HCT116 (cell line): ENCODE measurements around the gene TPK1. TPM values are rescaled to one million over a fixed set of nuclear protein-coding genes. Genes with fewer than 3 reads are reported as not detected.
"Not testable (repeated sequence)": the region's sequence is repeated elsewhere in the genome, so short reads cannot be mapped to it uniquely, and the experiment has no call there.

Experiments
- ATAC-seq: fragments of 200-7000 bp; cut with Tn5 transposase; 2 replicates; pipeline ENCODE4 v1.9.1; 2020; ENCODE audit warnings: mild to moderate bottlenecking, moderate library complexity
- BruUV-seq: library from RNA; stranded (reverse); fragments of 400-500 nt; replicated peaks from 2 replicates; lab custom pipeline; 2021; lab: Mats Ljungman, UMichigan
- CTCF ChIA-PET: fragments of 300-600 bp; sonication (Branson Sonifier 250); formaldehyde crosslinking; loops from one replicate; lab custom pipeline; 2021; ENCODE audit warnings: antibody characterized with exemption; lab: Charles Lee
- POLR2A ChIA-PET: fragments of 300-600, 350-600 bp; sonication (Branson Sonifier 250); formaldehyde crosslinking; loops from one replicate; lab custom pipeline; 2021; ENCODE audit warnings: antibody characterized with exemption; lab: Charles Lee
- RAD21 ChIA-PET, 2 experiments: fragments of 300-600 bp; sonication (Branson Sonifier 250); formaldehyde crosslinking; loops; one replicate each; lab custom pipeline; 2023; ENCODE audit warnings: low total read pairs in 2 of 2; ENCODE audit not compliant: uncharacterized antibody in 2 of 2, unreplicated experiment in 2 of 2, low non-redundant PET in 1 of 2; lab: Charles Lee
- DNase-seq: peaks from one replicate; pipeline ENCODE4 v3.0.0-alpha.2; 2010; ENCODE audit warnings: low read depth, low spot score
- H2AFZ ChIP-seq: fragments of 200-600 bp; shearing (Covaris generic), sonication (generic); 2 replicates; pipeline ENCODE4 v1.6.1; 2017; ENCODE audit warnings: low read depth, mixed run types, mixed read lengths, antibody characterized with exemption, low read length; ENCODE audit not compliant: poor library complexity, severe bottlenecking
- H3K27ac ChIP-seq: 2 replicates; pipeline ENCODE4 v1.5.1; 2012; ENCODE audit warnings: low read depth, low read length
- H3K27me3 ChIP-seq: fragments of 200-600 bp; sonication (generic); 2 replicates; pipeline ENCODE4 v1.6.1; 2016; ENCODE audit warnings: mixed run types, low read length, mixed read lengths; ENCODE audit not compliant: insufficient read depth
- H3K36me3 ChIP-seq, 2 experiments: fragments of 200-500 bp in 1 of 2; fragments of 200-600 bp in 1 of 2; sonication (Bioruptor generic) in 1 of 2; sonication (generic) in 1 of 2; 2 replicates each; pipeline versions ENCODE4 v1.5.1 to v1.6.1; 2014 to 2016; ENCODE audit warnings: low read length in 2 of 2, inconsistent platforms in 1 of 2, mixed read lengths in 1 of 2, mixed run types in 1 of 2; ENCODE audit not compliant: insufficient read depth in 2 of 2, control insufficient read depth in 1 of 2
- H3K4me1 ChIP-seq, 2 experiments: fragments of 200-600 bp in 1 of 2; sonication (generic) in 1 of 2; 2 replicates each; pipeline versions ENCODE4 v1.5.1 to v1.6.1; 2012 to 2017; ENCODE audit warnings: low read length in 2 of 2, inconsistent platforms in 1 of 2, mild to moderate bottlenecking in 1 of 2, mixed read lengths in 1 of 2, mixed run types in 1 of 2, moderate library complexity in 1 of 2; ENCODE audit not compliant: insufficient read depth in 2 of 2, control insufficient read depth in 1 of 2
- H3K4me2 ChIP-seq: fragments of 200-600 bp; sonication (generic); 2 replicates; pipeline ENCODE4 v1.6.1; 2017; ENCODE audit warnings: mixed run types, low read length, mixed read lengths
- H3K4me3 ChIP-seq, 2 experiments: fragments of 200-600 bp in 1 of 2; sonication (generic) in 1 of 2; replicated peaks in 1 of 2; 2 replicates each; pipeline ENCODE4 v1.5.1; 2011 to 2016; ENCODE audit warnings: low read length in 2 of 2, control low read depth in 1 of 2, low read depth in 1 of 2, mild to moderate bottlenecking in 1 of 2, mixed read lengths in 1 of 2, mixed run types in 1 of 2
- H3K79me2 ChIP-seq: fragments of 200-600 bp; sonication (generic); 2 replicates; pipeline ENCODE4 v1.6.1; 2017; ENCODE audit warnings: mild to moderate bottlenecking, mixed run types, low read length, moderate library complexity, mixed read lengths; ENCODE audit not compliant: insufficient read depth
- H3K9ac ChIP-seq: fragments of 200-600 bp; sonication (generic); 2 replicates; pipeline ENCODE4 v1.6.1; 2016; ENCODE audit warnings: low read length, mixed read lengths
- H3K9me2 ChIP-seq: fragments of 200-600 bp; sonication (generic), shearing (Covaris generic); 2 replicates; pipeline ENCODE4 v1.6.1; 2017; ENCODE audit warnings: mixed run types, mild to moderate bottlenecking, moderate library complexity; ENCODE audit not compliant: insufficient read depth
- H3K9me3 ChIP-seq, 2 experiments: fragments of 200-500 bp in 1 of 2; fragments of 200-600 bp in 1 of 2; sonication (Bioruptor generic) in 1 of 2; sonication (generic) in 1 of 2; 2 replicates each; pipeline ENCODE4 v1.6.1; 2014 to 2017; ENCODE audit warnings: low read length in 2 of 2, mixed read lengths in 2 of 2, inconsistent platforms in 1 of 2, low read depth in 1 of 2, mild to moderate bottlenecking in 1 of 2, mixed run types in 1 of 2, moderate library complexity in 1 of 2; ENCODE audit not compliant: control insufficient read depth in 1 of 2, insufficient read depth in 1 of 2
- H4K20me1 ChIP-seq: fragments of 200-600 bp; sonication (generic), shearing (Covaris generic); 2 replicates; pipeline ENCODE4 v1.6.1; 2017; ENCODE audit warnings: mixed run types, mild to moderate bottlenecking, moderate library complexity; ENCODE audit not compliant: insufficient read depth
- CEBPB ChIP-seq: IDR thresholded peaks from 2 replicates; pipeline ENCODE4 v1.6.1; 2012; ENCODE audit warnings: low read depth
- FOSL1 ChIP-seq: IDR thresholded peaks from 2 replicates; pipeline ENCODE4 v1.6.1; 2012; ENCODE audit warnings: low read depth
- POLR2AphosphoS5 ChIP-seq: IDR thresholded peaks from 2 replicates; pipeline ENCODE4 v1.6.1; 2011; ENCODE audit warnings: mild to moderate bottlenecking, low read depth, low read length, moderate library complexity
- YY1 ChIP-seq: IDR thresholded peaks from 2 replicates; pipeline ENCODE4 v1.6.1; 2011; ENCODE audit warnings: low read length, low read depth, moderate library complexity, mild to moderate bottlenecking; ENCODE audit not compliant: insufficient replicate concordance; ENCODE audit errors: extremely low read depth
- ZFX ChIP-seq: fragments of 450-650 bp; IDR thresholded peaks from 2 replicates; pipeline ENCODE4 v1.6.1; 2017
- intact Hi-C: fragments of 100-400 bp; cut with micrococcal nuclease; formaldehyde crosslinking; loops from 2 replicates; pipeline ENCODE4 v1.10.0; 2022
- total RNA-seq: library from RNA; stranded (reverse); gene quantifications from one replicate; pipeline ENCODE4 v1.2.1, GENCODE V29; 2021; ENCODE audit not compliant: unreplicated experiment
- TF ChIP-seq, protein P1 (sequence below): IDR thresholded peaks from 2 replicates; pipeline ENCODE4 v1.6.1; 2011; ENCODE audit warnings: mild to moderate bottlenecking, low read length, moderate library complexity; ENCODE audit not compliant: insufficient replicate concordance; ENCODE audit errors: extremely low read depth
- TF ChIP-seq, protein P2 (sequence below): IDR thresholded peaks from 2 replicates; pipeline ENCODE4 v1.6.1; 2012
- TF ChIP-seq, protein P3 (sequence below): IDR thresholded peaks from 2 replicates; pipeline ENCODE4 v1.6.1; 2012

Gene TPK1
- total RNA-seq, 1 experiment from 2014 or later: 5.4 TPM

DNA sequence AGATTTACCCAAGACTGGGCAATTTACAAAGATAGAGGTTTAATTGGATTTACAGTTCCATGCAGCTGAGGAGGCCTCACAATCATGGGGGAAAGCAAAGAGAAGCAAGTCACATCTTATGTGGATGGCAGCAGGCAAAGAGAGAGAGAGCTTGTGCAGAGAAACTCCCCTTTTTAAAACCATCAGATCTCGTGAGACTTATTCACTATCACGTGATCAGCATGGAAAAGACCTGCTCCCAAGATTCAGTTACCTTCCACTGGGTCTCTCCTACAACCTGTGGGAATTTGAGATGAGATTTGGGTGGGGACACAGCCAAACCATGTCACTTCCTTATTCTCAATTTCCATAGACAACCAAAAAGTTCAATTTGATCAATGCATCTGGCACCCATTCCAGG, 407.4 kb downstream of the TPK1 start:
- RAD21 ChIA-PET: no interaction called here
- CTCF ChIA-PET: no interaction called here

DNA sequence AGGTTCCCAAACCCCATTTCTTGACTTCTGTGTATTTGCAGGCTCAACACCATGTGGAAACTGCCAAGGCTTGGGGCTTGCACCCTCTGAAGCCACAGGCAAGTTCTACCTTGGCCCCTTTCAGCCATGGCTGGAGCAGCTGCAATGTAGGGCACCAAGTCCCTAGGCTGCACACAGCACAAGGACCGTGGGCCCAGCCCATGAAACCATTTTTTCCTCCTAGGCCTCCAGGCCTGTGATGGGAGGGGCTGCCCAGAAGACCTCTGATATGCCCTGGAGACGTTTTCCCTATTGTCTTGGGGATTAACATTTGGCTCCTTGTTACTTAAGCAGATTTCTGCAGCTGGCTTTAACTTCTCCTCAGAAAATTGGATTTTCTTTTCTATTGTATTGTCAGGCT, 408.3 kb downstream of the TPK1 start:
- RAD21 ChIA-PET, ATAC-seq: not testable (repeated sequence)

More for the DNA sequence above, 407.4 kb downstream of the TPK1 start:
- ATAC-seq: no peak
- Histone ChIP-seq H3K4me2 (no peak overlapping the region), H3K9ac (no peak overlapping the region), H4K20me1 (no peaks in the 10 kb centered on the region), H3K36me3 (no peaks in the 10 kb centered on the region), H3K4me1 (no peaks in the 10 kb centered on the region), H2AFZ (no peak overlapping the region), H3K79me2 (no peaks in the 10 kb centered on the region), H3K9me3 (no peaks in the 10 kb centered on the region; a peak in 1 of 4 replicates), H3K27me3 (no peaks in the 10 kb centered on the region), H3K4me3 (no peak overlapping the region), H3K27ac (no peak overlapping the region), H3K9me2 (no peaks in the 10 kb centered on the region)
- no peak for DNase-seq
- TF ChIP-seq CEBPB (no peak), ZFX (no peak), FOSL1 (no peak), YY1 (no peak), POLR2AphosphoS5 (no peak)
- TF ChIP-seq, protein P1, sequence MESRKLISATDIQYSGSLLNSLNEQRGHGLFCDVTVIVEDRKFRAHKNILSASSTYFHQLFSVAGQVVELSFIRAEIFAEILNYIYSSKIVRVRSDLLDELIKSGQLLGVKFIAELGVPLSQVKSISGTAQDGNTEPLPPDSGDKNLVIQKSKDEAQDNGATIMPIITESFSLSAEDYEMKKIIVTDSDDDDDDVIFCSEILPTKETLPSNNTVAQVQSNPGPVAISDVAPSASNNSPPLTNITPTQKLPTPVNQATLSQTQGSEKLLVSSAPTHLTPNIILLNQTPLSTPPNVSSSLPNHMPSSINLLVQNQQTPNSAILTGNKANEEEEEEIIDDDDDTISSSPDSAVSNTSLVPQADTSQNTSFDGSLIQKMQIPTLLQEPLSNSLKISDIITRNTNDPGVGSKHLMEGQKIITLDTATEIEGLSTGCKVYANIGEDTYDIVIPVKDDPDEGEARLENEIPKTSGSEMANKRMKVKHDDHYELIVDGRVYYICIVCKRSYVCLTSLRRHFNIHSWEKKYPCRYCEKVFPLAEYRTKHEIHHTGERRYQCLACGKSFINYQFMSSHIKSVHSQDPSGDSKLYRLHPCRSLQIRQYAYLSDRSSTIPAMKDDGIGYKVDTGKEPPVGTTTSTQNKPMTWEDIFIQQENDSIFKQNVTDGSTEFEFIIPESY: no peak
- TF ChIP-seq, protein P2, sequence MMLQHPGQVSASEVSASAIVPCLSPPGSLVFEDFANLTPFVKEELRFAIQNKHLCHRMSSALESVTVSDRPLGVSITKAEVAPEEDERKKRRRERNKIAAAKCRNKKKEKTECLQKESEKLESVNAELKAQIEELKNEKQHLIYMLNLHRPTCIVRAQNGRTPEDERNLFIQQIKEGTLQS: no peak
- TF ChIP-seq, protein P3, sequence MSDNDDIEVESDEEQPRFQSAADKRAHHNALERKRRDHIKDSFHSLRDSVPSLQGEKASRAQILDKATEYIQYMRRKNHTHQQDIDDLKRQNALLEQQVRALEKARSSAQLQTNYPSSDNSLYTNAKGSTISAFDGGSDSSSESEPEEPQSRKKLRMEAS: no peak
- BruUV-seq: no TSS peak
- POLR2A ChIA-PET: no interaction called here
- intact Hi-C loops: no loop called here

DNA sequence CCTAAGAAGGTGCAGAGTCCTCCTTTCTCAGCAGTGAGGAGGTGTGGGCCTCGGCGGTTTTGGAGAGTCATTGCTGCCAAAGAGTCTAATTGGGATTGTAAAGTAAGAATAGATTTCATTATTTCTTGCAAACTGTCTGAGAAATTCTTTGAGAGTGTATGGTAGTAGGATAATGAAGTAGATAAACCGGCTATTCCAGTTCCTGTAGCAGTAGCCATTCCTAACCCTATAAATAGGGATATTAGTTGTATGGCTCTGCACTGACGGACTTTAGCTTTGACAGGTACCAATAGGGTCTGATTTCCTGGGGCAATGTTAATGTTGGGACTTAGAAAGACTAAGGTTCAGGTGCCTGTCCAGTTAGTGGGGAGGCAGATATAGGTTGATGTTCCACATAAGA, 416.9 kb downstream of the TPK1 start:
- H3K36me3 ChIP-seq, intact Hi-C loops, H3K9me3 ChIP-seq, H3K9me2 ChIP-seq, H3K27me3 ChIP-seq, H3K4me2 ChIP-seq, H4K20me1 ChIP-seq, H3K9ac ChIP-seq, POLR2A ChIA-PET, H3K27ac ChIP-seq, H2AFZ ChIP-seq, H3K4me3 ChIP-seq, ATAC-seq, H3K4me1 ChIP-seq, DNase-seq, BruUV-seq, RAD21 ChIA-PET, H3K79me2 ChIP-seq, CTCF ChIA-PET: not testable (repeated sequence)

More for the DNA sequence above, 408.3 kb downstream of the TPK1 start:
- H3K9me3 ChIP-seq, H4K20me1 ChIP-seq, H3K4me1 ChIP-seq, POLR2A ChIA-PET, H3K9ac ChIP-seq, H3K27me3 ChIP-seq, H3K9me2 ChIP-seq, BruUV-seq, H3K36me3 ChIP-seq, CTCF ChIA-PET, DNase-seq, H3K27ac ChIP-seq, H3K4me2 ChIP-seq, intact Hi-C loops, H3K79me2 ChIP-seq, H2AFZ ChIP-seq, H3K4me3 ChIP-seq: not testable (repeated sequence)
